Stomach smooth muscle (tissue), 2 donors: ENCODE data around the gene NUDT2.

Experiments
- H3K27ac ChIP-seq: one replicate; pipeline ENCODE4 v1.7.0; 2013; ENCODE audit warnings: mild to moderate bottlenecking, low read length, inconsistent platforms
- H3K27me3 ChIP-seq, 2 donors: one replicate each; pipeline ENCODE4 v1.7.0; 2013; ENCODE audit warnings: low read length in 2 of 2; ENCODE audit not compliant: insufficient read depth in 2 of 2, control insufficient read depth in 1 of 2
- H3K36me3 ChIP-seq, 2 donors: one replicate each; pipeline ENCODE4 v1.7.0; 2013; ENCODE audit warnings: low read length in 2 of 2; ENCODE audit not compliant: control insufficient read depth in 2 of 2, insufficient read depth in 2 of 2
- H3K4me1 ChIP-seq: one replicate; pipeline ENCODE4 v1.7.0; 2013; ENCODE audit warnings: low read length; ENCODE audit not compliant: control insufficient read depth, insufficient read depth
- H3K4me3 ChIP-seq, 2 donors: one replicate each; pipeline ENCODE4 v1.7.0; 2013; ENCODE audit warnings: low read length in 2 of 2
- H3K9ac ChIP-seq, 2 donors: one replicate each; pipeline ENCODE4 v1.7.0; 2013; ENCODE audit warnings: low read length in 2 of 2, mild to moderate bottlenecking in 1 of 2
- H3K9me3 ChIP-seq, 2 donors: one replicate each; pipeline ENCODE4 v1.7.0; 2013; ENCODE audit warnings: low read length in 2 of 2; ENCODE audit not compliant: control insufficient read depth in 2 of 2
- donor health status: healthy.
- donor health status: Pancreatic carcinoma.

The NUDT2 gene

GRCh38 chr9:34378376-34379060, 49.1 kb downstream of the NUDT2 start:
- peak overlapping the region; percentile 49 for H3K27ac ChIP-seq
- no peak overlapping the region for H3K9ac ChIP-seq
- H3K4me1 ChIP-seq: peaks cover 58% of the 10 kb centered on the region

GRCh38 chr9:34379334-34380033, 50.1 kb downstream of the NUDT2 start:
- peak overlapping the region; percentile 73 for H3K27ac ChIP-seq
- peak overlapping the region; percentile 6 to 55 for H3K9ac ChIP-seq
- no peaks in the 10 kb centered on the region for H3K36me3 ChIP-seq
- no peaks in the 10 kb centered on the region for H3K27me3 ChIP-seq
- no peaks in the 10 kb centered on the region for H3K9me3 ChIP-seq
- peaks cover 49% of the 10 kb centered on the region for H3K4me1 ChIP-seq
- H3K4me3 ChIP-seq: peak overlapping the region; percentile 59 to 70

More at GRCh38 chr9:34378376-34379060, 49.1 kb downstream of the NUDT2 start:
- H3K4me3 ChIP-seq: no peak overlapping the region
- no peaks in the 10 kb centered on the region for H3K9me3 ChIP-seq
- no peaks in the 10 kb centered on the region for H3K27me3 ChIP-seq
- H3K36me3 ChIP-seq: no peaks in the 10 kb centered on the region

GRCh38 chr9:34380034-34380510, 50.7 kb downstream of the NUDT2 start:
- H3K9ac ChIP-seq: peak overlapping the region in 1 of 2 donors; percentile 16
- H3K27me3 ChIP-seq: no peaks in the 10 kb centered on the region
- no peaks in the 10 kb centered on the region for H3K36me3 ChIP-seq
- peak overlapping the region; percentile 23 to 70 for H3K4me3 ChIP-seq
- peaks cover 45% of the 10 kb centered on the region for H3K4me1 ChIP-seq
- peak overlapping the region; percentile 73 for H3K27ac ChIP-seq
- no peaks in the 10 kb centered on the region for H3K9me3 ChIP-seq

GRCh38 chr9:34380511-34381315, 51.3 kb downstream of the NUDT2 start:
- no peaks in the 10 kb centered on the region for H3K9me3 ChIP-seq
- H3K27ac ChIP-seq: peak overlapping the region; percentile 73
- no peaks in the 10 kb centered on the region for H3K36me3 ChIP-seq
- peak overlapping the region; percentile 85 to 90 for H3K4me3 ChIP-seq
- H3K27me3 ChIP-seq: no peaks in the 10 kb centered on the region
- peak overlapping the region; percentile 81 to 94 for H3K9ac ChIP-seq
- H3K4me1 ChIP-seq: peaks cover 39% of the 10 kb centered on the region

GRCh38 chr9:34381323-34381722, 52.0 kb downstream of the NUDT2 start:
- Histone ChIP-seq H3K9ac (peak overlapping the region; percentile 81 to 94), H3K4me1 (peaks cover 33% of the 10 kb centered on the region), H3K4me3 (peak overlapping the region; percentile 85 to 90), H3K27me3 (no peaks in the 10 kb centered on the region), H3K9me3 (no peaks in the 10 kb centered on the region), H3K36me3 (no peaks in the 10 kb centered on the region), H3K27ac (peak overlapping the region; percentile 73)

GRCh38 chr9:34382054-34382453, 52.7 kb downstream of the NUDT2 start:
- Histone ChIP-seq H3K4me1 (peaks cover 31% of the 10 kb centered on the region), H3K36me3 (no peaks in the 10 kb centered on the region), H3K27ac (no peak overlapping the region), H3K4me3 (peak overlapping the region in 1 of 2 donors; percentile 85), H3K27me3 (no peaks in the 10 kb centered on the region), H3K9me3 (no peaks in the 10 kb centered on the region), H3K9ac (no peak overlapping the region)

- H3K9ac ChIP-seq: no peak overlapping the region
- H3K36me3 ChIP-seq: no peaks in the 10 kb centered on the region
- H3K9me3 ChIP-seq: no peaks in the 10 kb centered on the region
- no peak overlapping the region for H3K27ac ChIP-seq
- no peaks in the 10 kb centered on the region for H3K27me3 ChIP-seq
- peaks cover 26% of the 10 kb centered on the region for H3K4me1 ChIP-seq
- H3K4me3 ChIP-seq: no peak overlapping the region
These were observed 53.5 kb downstream of the NUDT2 start for GRCh38 chr9:34382879-34383278.

- no peak overlapping the region for H3K27ac ChIP-seq
- peaks cover 25% of the 10 kb centered on the region for H3K4me1 ChIP-seq
- no peaks in the 10 kb centered on the region for H3K27me3 ChIP-seq
- H3K4me3 ChIP-seq: no peak overlapping the region
- no peaks in the 10 kb centered on the region for H3K9me3 ChIP-seq
- H3K9ac ChIP-seq: no peak overlapping the region
- no peaks in the 10 kb centered on the region for H3K36me3 ChIP-seq
These were observed 54.5 kb downstream of the NUDT2 start for GRCh38 chr9:34383904-34384303.

GRCh38 chr9:34384368-34385165, 55.2 kb downstream of the NUDT2 start:
- no peaks in the 10 kb centered on the region for H3K27me3 ChIP-seq
- peaks cover 18% of the 10 kb centered on the region for H3K4me1 ChIP-seq
- no peak overlapping the region for H3K27ac ChIP-seq
- no peaks in the 10 kb centered on the region for H3K36me3 ChIP-seq
- H3K4me3 ChIP-seq: no peak overlapping the region
- no peak overlapping the region for H3K9ac ChIP-seq
- no peaks in the 10 kb centered on the region for H3K9me3 ChIP-seq
